Panc1 (cell line): ENCODE data around the gene CCDC15.

Source experiments
- POLR2AphosphoS5 ChIP-seq: IDR thresholded peaks from 2 replicates; pipeline ENCODE4 v1.6.1; 2012; ENCODE audit warnings: mild to moderate bottlenecking, low read depth, low read length, moderate library complexity
- TF ChIP-seq, protein P1 (sequence below): fragments of 450-650 bp; IDR thresholded peaks from 2 replicates; pipeline ENCODE4 v1.5.1; 2017; ENCODE audit warnings: mild to moderate bottlenecking

DNA sequence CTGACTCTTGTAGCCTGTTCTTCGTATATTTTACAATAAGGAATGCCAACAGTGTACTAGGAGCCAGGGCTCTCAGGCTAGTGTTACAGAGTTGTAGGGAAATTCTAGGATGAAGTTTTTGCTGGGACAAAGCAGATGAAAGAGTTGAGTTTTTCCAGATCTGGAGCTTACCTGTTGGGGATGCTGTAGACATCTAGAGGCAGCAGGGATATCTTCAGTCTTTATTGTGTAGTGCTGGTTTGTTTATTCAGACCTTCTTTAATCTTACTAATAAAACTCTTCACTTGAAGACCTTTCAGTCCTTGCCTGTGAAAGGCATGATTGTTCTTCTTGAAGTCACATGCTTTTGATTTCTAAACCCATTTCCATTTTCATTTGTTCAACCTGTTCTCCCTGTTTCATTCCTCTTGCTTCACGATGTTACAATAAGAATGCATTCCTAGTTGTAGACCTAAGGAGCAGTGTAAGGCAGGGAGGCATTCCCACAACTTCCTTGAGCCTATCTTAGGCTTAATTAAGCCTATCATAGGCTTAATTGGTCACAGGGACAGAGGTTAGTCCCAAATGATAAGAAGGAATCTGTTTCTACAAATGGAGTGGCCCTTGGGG lies 101.2 kb downstream of the CCDC15 start:
- TF ChIP-seq, protein P1, sequence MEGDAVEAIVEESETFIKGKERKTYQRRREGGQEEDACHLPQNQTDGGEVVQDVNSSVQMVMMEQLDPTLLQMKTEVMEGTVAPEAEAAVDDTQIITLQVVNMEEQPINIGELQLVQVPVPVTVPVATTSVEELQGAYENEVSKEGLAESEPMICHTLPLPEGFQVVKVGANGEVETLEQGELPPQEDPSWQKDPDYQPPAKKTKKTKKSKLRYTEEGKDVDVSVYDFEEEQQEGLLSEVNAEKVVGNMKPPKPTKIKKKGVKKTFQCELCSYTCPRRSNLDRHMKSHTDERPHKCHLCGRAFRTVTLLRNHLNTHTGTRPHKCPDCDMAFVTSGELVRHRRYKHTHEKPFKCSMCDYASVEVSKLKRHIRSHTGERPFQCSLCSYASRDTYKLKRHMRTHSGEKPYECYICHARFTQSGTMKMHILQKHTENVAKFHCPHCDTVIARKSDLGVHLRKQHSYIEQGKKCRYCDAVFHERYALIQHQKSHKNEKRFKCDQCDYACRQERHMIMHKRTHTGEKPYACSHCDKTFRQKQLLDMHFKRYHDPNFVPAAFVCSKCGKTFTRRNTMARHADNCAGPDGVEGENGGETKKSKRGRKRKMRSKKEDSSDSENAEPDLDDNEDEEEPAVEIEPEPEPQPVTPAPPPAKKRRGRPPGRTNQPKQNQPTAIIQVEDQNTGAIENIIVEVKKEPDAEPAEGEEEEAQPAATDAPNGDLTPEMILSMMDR: no peak
- no peak for TF ChIP-seq POLR2AphosphoS5
